Mammary epithelial cell (primary cell): ENCODE data around the gene NSL1.

ENCODE experiments used
- CTCF ChIP-seq, 2 donors: IDR thresholded peaks in 1 of 2; conservative IDR thresholded peaks in 1 of 2; 2 replicates each; pipeline ENCODE4 v1.5.1; 2011 to 2012; ENCODE audit warnings: inconsistent platforms in 2 of 2, low read length in 2 of 2, mild to moderate bottlenecking in 2 of 2, control low read depth in 1 of 2, low read depth in 1 of 2; ENCODE audit not compliant: insufficient read depth in 1 of 2; ENCODE audit errors: extremely low read depth in 1 of 2
- EZH2 ChIP-seq: IDR thresholded peaks from 2 replicates; pipeline ENCODE4 v1.6.1; 2012; ENCODE audit warnings: low read length, inconsistent platforms, borderline replicate concordance

DNA sequence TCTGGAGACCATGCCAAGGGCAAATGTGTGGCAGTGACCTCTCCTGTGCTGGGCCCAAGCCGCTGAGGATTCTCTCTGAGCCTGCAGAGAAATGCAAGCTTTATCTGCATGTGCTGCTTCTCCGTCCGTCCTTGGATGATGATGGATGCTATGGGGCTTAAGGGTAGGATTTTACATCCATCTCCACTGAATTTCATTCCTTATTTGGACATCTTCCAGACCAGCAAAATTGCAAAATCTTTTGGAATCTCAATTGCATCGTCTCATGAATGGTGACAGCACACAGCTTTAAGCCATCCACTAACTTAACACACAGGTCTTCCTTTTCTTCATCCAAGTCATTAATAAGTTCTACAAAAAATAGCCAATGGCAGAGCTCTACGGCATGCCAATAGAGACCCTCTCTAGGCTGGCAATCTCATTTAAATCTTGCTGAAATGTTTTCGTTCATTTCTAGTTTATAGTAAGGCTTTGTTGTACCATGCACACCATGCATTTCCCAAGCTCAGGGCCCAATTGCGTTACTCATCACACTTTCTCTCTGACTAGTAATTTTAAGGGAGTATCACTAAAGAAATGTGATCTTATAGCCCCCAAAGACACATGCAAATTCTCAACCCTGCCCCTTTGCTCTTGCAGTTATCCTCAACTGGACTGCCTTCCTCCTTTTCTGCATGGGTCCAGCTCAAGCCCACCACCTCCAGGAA is 103.1 kb downstream of the NSL1 start:
- no peak for TF ChIP-seq CTCF (conservative IDR thresholded peaks at IDR 0.05 in 1 of 2, IDR thresholded peaks at IDR 0.05 in 1 of 2; ENCODE audit: extremely low read depth in 1 of 2, insufficient read depth in 1 of 2, low read depth in 1 of 2, low read length in 2 of 2)
- no peak for TF ChIP-seq EZH2
